Neuronal stem cell (in vitro differentiated cells): ENCODE data around the gene AOPEP.

Source experiments
- DNase-seq: peaks from one replicate; pipeline ENCODE4 v3.0.0-alpha.2; 2013; ENCODE audit warnings: low spot score
- H2AFZ ChIP-seq: one replicate; pipeline ENCODE4 v1.6.1; 2013; ENCODE audit warnings: mild to moderate bottlenecking, low read length, inconsistent platforms
- H2AK5ac ChIP-seq: 2 replicates; pipeline ENCODE4 v1.6.1; 2013; ENCODE audit warnings: low read depth, mild to moderate bottlenecking, inconsistent platforms, low read length, moderate library complexity, mixed read lengths
- H2BK120ac ChIP-seq: 2 replicates; pipeline ENCODE4 v1.6.1; 2013; ENCODE audit warnings: low read depth, mild to moderate bottlenecking, inconsistent platforms, low read length, moderate library complexity, mixed read lengths
- H2BK12ac ChIP-seq: one replicate; pipeline ENCODE4 v1.6.1; 2013; ENCODE audit warnings: low read length, inconsistent platforms
- H2BK15ac ChIP-seq: 2 replicates; pipeline ENCODE4 v1.6.1; 2013; ENCODE audit warnings: mild to moderate bottlenecking, low read length, inconsistent platforms, mixed read lengths
- H2BK5ac ChIP-seq: one replicate; pipeline ENCODE4 v1.6.1; 2013; ENCODE audit warnings: inconsistent platforms, mild to moderate bottlenecking, low read length, moderate library complexity
- H3K14ac ChIP-seq: one replicate; pipeline ENCODE4 v1.6.1; 2013; ENCODE audit warnings: low read length, inconsistent platforms
- H3K18ac ChIP-seq: 2 replicates; pipeline ENCODE4 v1.6.1; 2013; ENCODE audit warnings: low read length, inconsistent platforms
- H3K23ac ChIP-seq: 2 replicates; pipeline ENCODE4 v1.6.1; 2013; ENCODE audit warnings: low read depth, mild to moderate bottlenecking, mixed read lengths, low read length, inconsistent platforms; ENCODE audit not compliant: poor library complexity
- H3K27ac ChIP-seq: replicated peaks from 3 replicates; pipeline ENCODE4 v1.5.1; 2013; ENCODE audit warnings: low read length, inconsistent platforms
- H3K27me3 ChIP-seq, 3 experiments: 2 replicates each; pipeline ENCODE4 v1.6.1; 2013; ENCODE audit warnings: low read length in 3 of 3, mild to moderate bottlenecking in 2 of 3, inconsistent platforms in 1 of 3, low read depth in 1 of 3, mixed read lengths in 1 of 3, moderate library complexity in 1 of 3; ENCODE audit not compliant: control insufficient read depth in 3 of 3, insufficient read depth in 3 of 3
- H3K36me3 ChIP-seq, 2 donors: replicated peaks in 1 of 2; 2 replicates each; pipeline ENCODE4 v1.6.1; 2013; ENCODE audit warnings: low read length in 2 of 2; ENCODE audit not compliant: control insufficient read depth in 2 of 2, insufficient read depth in 2 of 2
- H3K4ac ChIP-seq: 2 replicates; pipeline ENCODE4 v1.6.1; 2013; ENCODE audit warnings: inconsistent platforms, mild to moderate bottlenecking, low read length, moderate library complexity
- H3K4me1 ChIP-seq, 2 donors: 1 replicate in 1 of 2; 2 replicates in 1 of 2; pipeline ENCODE4 v1.6.1; 2013; ENCODE audit warnings: low read length in 2 of 2, low read depth in 1 of 2; ENCODE audit not compliant: control insufficient read depth in 2 of 2, insufficient read depth in 1 of 2
- H3K4me2 ChIP-seq: one replicate; pipeline ENCODE4 v1.6.1; 2013; ENCODE audit warnings: mild to moderate bottlenecking, low read length, inconsistent platforms; ENCODE audit not compliant: insufficient read depth, poor library complexity, severe bottlenecking
- H3K4me3 ChIP-seq, 2 donors: 2 replicates each; pipeline ENCODE4 v1.5.1; 2013; ENCODE audit warnings: low read length in 2 of 2, mild to moderate bottlenecking in 2 of 2, inconsistent platforms in 1 of 2, moderate library complexity in 1 of 2
- H3K79me1 ChIP-seq: one replicate; pipeline ENCODE4 v1.6.1; 2013; ENCODE audit warnings: low read depth, mild to moderate bottlenecking, inconsistent platforms, low read length, moderate library complexity
- H3K9ac ChIP-seq: one replicate; pipeline ENCODE4 v1.6.1; 2013; ENCODE audit warnings: mild to moderate bottlenecking, low read depth, low read length, inconsistent platforms; ENCODE audit not compliant: poor library complexity
- H3K9me3 ChIP-seq, 2 donors: replicated peaks in 1 of 2; 2 replicates each; pipeline versions ENCODE3 to v1.6.1; 2013; ENCODE audit warnings: low read length in 2 of 2, mild to moderate bottlenecking in 2 of 2, inconsistent platforms in 1 of 2, low read depth in 1 of 2, mixed read lengths in 1 of 2, moderate library complexity in 1 of 2; ENCODE audit not compliant: control insufficient read depth in 2 of 2, insufficient read depth in 1 of 2
- H4K8ac ChIP-seq: one replicate; pipeline ENCODE4 v1.6.1; 2013; ENCODE audit warnings: low read depth, mild to moderate bottlenecking, inconsistent platforms, low read length, moderate library complexity
- H4K91ac ChIP-seq: one replicate; pipeline ENCODE4 v1.6.1; 2013; ENCODE audit warnings: low read length, low read depth, mild to moderate bottlenecking, inconsistent platforms; ENCODE audit not compliant: poor library complexity
- WGBS, 2 donors: extraction: QIAGEN DNeasy Blood & Tissue Kit; methylation state at CpG; one replicate each; pipeline ENCODE4 v1.1.7; 2013; ENCODE audit warnings: missing lambda C conversion rate in 2 of 2, mixed read lengths in 1 of 2; ENCODE audit not compliant: insufficient read length in 2 of 2, insufficient replicate concordance in 1 of 2; ENCODE audit errors: extremely low coverage in 2 of 2; 5-methylcytosine and 5-hydroxymethylcytosine counted together

Gene AOPEP

DNA sequence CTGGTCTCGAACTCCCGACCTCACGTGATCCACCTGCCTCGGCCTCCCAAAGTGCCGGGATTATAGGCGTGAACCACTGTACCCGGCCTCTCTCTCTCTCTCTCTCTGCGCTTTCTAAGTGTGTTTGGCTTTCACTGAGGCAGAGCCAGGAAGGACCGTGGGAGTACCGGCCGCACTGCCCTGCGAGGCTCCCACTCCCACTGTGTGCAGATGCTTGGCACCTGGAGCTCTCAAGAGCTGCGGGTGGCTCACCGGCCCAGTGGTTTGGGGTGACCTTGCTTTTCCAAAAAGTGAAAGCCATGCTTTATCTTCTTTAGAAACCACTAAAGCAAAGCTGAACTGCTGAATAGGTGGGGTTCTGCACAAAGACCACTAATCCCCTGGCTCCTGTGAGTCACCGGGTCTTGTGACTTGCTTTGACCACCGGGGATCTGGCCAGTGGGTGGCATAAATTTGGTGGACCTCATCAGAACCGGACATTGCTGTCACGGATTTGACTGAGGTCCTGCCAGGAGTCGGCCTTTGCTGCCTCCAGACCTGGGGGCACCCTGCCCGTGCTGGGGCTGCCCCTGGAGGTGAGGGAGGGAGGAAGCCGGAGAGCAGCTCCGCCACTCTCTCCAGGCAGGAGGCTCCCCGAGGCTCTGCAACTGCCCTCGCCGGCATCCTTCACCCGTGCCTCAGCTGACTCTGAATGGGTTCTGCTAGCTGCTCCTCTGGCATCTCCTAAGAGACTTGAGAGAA lies 362.1 kb downstream of the AOPEP start:
- Histone ChIP-seq H2AFZ (no peak overlapping the region), H3K14ac (no peak overlapping the region), H3K18ac (peak overlapping the region; percentile 76), H3K4ac (no peak overlapping the region), H3K4me3 (no peak overlapping the region), H2BK5ac (peak overlapping the region; percentile 59), H2AK5ac (no peak overlapping the region), H2BK12ac (no peak overlapping the region), H3K36me3 (peaks cover under 1 to 37% of the 10 kb centered on the region in 2 donors), H3K79me1 (no peaks in the 10 kb centered on the region), H3K27me3 (no peaks in the 10 kb centered on the region), H3K4me2 (peak overlapping the region; percentile 32), H4K8ac (no peak overlapping the region), H3K27ac (no peak overlapping the region), H3K23ac (no peak overlapping the region), H2BK120ac (no peak overlapping the region), H2BK15ac (no peak overlapping the region), H3K9me3 (no peaks in the 10 kb centered on the region), H3K9ac (no peak overlapping the region), H4K91ac (no peak overlapping the region), H3K4me1 (peaks cover 25 to 39% of the 10 kb centered on the region in 2 donors)
- no peak for DNase-seq
- no CpG with 5 or more reads among the region's 26 CpGs for WGBS, 2 donors

DNA sequence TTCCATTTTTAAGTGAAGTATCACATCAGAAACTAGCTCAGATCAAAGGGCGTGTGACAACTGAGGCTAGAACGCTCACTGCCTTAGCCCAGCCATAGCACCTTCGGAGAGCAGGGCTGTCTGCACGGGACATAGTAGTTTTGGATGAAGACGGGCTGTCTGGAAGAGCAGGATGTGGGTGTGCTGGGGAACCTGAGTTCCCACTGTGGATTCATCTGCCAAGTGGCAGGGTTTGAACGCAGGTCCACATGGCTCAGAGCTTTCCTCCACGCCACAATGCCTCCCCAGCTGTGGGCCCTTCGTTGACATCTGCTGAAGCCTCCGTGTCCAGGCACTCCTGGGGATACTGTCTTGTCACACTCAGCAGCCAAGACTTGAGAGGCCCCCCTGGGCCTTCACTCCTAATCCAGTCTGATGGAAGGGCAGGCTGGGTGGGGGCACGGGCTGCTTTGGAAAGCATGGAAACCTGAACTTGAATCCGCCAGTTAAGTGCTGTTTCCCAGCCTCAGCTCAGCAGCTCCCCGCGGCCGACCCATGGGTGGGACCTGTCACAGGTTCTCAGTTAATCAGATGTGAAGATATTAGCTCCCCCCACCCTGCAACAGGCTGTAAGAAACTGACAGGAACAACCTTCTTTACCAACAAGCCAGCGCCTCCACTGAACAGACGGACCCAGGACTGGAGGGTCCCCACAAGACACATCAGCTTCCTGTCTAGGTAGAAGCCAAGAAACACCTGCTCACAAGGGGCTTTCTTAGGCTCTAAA lies 362.9 kb downstream of the AOPEP start:
- Histone ChIP-seq H2BK12ac (no peak overlapping the region), H3K27ac (no peak overlapping the region), H3K4ac (no peak overlapping the region), H3K18ac (peak overlapping the region; percentile 67), H3K79me1 (no peaks in the 10 kb centered on the region), H2AK5ac (no peak overlapping the region), H3K14ac (no peak overlapping the region), H3K23ac (no peak overlapping the region), H3K4me2 (no peak overlapping the region), H4K8ac (no peak overlapping the region), H2BK15ac (no peak overlapping the region), H3K27me3 (no peaks in the 10 kb centered on the region), H3K9ac (no peak overlapping the region), H2BK120ac (no peak overlapping the region), H2BK5ac (peak overlapping the region; percentile 59), H4K91ac (no peak overlapping the region), H3K4me3 (no peak overlapping the region), H3K4me1 (peaks cover 25 to 41% of the 10 kb centered on the region in 2 donors), H3K9me3 (no peaks in the 10 kb centered on the region), H3K36me3 (peaks cover 0 to 29% of the 10 kb centered on the region in 2 donors), H2AFZ (no peak overlapping the region)
- WGBS, 2 donors = no CpG with 5 or more reads among the region's 16 CpGs
- no peak for DNase-seq

DNA sequence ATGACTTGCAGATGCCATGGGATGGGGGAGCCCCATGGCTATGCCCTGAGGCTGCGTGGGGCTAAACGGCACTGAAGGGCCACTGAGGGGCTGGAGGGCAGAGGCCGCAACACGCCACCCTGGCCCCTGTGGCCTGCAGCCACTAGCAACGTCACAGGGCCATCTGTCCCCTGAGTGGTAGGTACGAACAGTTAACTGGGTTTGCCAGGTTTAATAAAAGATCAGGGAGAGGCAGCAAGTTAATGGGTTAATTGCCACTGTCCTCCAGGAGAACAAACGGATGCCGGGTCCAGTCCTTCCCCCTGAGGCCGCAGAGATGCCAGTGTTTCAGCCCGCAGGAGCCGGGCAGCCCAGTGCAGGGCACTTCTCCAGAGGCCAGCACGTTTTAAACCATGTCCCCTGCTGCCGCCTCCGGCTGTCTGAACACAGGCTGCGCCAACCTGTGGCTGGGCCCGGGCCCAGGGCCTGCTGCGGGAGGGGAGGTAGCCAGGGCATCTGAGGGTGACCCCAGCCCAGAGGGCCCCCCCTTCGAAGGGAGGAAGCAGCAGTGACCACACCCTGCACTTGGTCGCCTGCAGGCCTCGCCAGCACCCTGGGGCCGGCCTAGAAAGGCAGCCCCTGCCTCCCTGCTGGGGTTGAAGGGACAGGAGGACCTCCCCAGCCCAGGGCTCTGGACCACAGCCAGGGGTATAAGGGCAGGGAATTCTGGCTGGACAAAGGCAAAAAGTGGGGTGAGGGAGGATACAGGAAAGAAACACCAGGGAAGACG lies 363.7 kb downstream of the AOPEP start:
- H3K23ac ChIP-seq = no peak overlapping the region
- no peak overlapping the region for H2BK5ac ChIP-seq
- no peak overlapping the region for H3K27ac ChIP-seq
- no peak overlapping the region for H3K4ac ChIP-seq
- no peak overlapping the region for H2BK15ac ChIP-seq
- H4K8ac ChIP-seq = no peak overlapping the region
- no peak overlapping the region for H3K14ac ChIP-seq
- peaks cover 0 to 22% of the 10 kb centered on the region in 2 donors for H3K36me3 ChIP-seq
- no peaks in the 10 kb centered on the region for H3K79me1 ChIP-seq
- peak overlapping the region; percentile 75 for H3K18ac ChIP-seq
- H3K9me3 ChIP-seq = no peaks in the 10 kb centered on the region
- no peak overlapping the region for H2BK12ac ChIP-seq
- peaks cover 25 to 41% of the 10 kb centered on the region in 2 donors for H3K4me1 ChIP-seq
- no peak overlapping the region for H2BK120ac ChIP-seq
- DNase-seq = no peak
- no peaks in the 10 kb centered on the region for H3K27me3 ChIP-seq
- WGBS, 2 donors = no CpG with 5 or more reads among the region's 22 CpGs
- no peak overlapping the region for H2AFZ ChIP-seq
- H2AK5ac ChIP-seq = peak overlapping the region; percentile 66
- no peak overlapping the region for H3K9ac ChIP-seq
- H3K4me2 ChIP-seq = no peak overlapping the region
- no peak overlapping the region for H4K91ac ChIP-seq
- H3K4me3 ChIP-seq = no peak overlapping the region
